AG04450 (cell line): Measurements from ENCODE around the gene COL6A2. TPM values are rescaled to one million over a fixed set of nuclear protein-coding genes. Genes with fewer than 3 reads are reported as not detected.

Experiments used
- CTCF ChIA-PET: fragments of 300-600, 350-600 bp; formaldehyde crosslinking; extraction: SDS; loops from one replicate; lab custom pipeline; 2022; ENCODE audit warnings: antibody characterized with exemption, inconsistent platforms; lab: Charles Lee
- POLR2A ChIA-PET: fragments of 350-600 bp; formaldehyde crosslinking; extraction: SDS; loops from one replicate; lab custom pipeline; 2021; ENCODE audit warnings: antibody characterized with exemption, inconsistent platforms; lab: Yijun Ruan, JAX
- DNase-seq: peaks from one replicate; pipeline ENCODE4 v3.0.0-alpha.2; 2011; ENCODE audit warnings: low read depth, low spot score
- H3K27ac ChIP-seq: one replicate; pipeline ENCODE4 v1.5.1; 2012; ENCODE audit warnings: low read depth, low read length, control low read depth
- H3K27me3 ChIP-seq: one replicate; pipeline ENCODE4 v1.6.0; 2012; ENCODE audit warnings: low read length; ENCODE audit not compliant: control insufficient read depth, insufficient read depth
- H3K4me3 ChIP-seq: 2 replicates; pipeline ENCODE4 v1.5.1; 2011; ENCODE audit warnings: mild to moderate bottlenecking, low read depth, low read length, control low read depth
- H3K9me3 ChIP-seq: 2 replicates; pipeline ENCODE4 v1.5.1; 2012; ENCODE audit warnings: low read length; ENCODE audit not compliant: control insufficient read depth, insufficient read depth
- polyA plus RNA-seq: library from polyadenylated mRNA; depleted of rRNA; stranded (reverse); fragments of >200 nt; gene quantifications from 2 replicates; pipeline ENCODE4 v1.2.3, GENCODE V29; 2011
- TF ChIP-seq, protein P1 (sequence below): IDR thresholded peaks from 2 replicates; pipeline ENCODE4 v1.5.1; 2011; ENCODE audit warnings: low read depth, low read length, control low read depth, inconsistent platforms

Gene COL6A2
- polyA plus RNA-seq, 1 experiment: 454 TPM

DNA sequence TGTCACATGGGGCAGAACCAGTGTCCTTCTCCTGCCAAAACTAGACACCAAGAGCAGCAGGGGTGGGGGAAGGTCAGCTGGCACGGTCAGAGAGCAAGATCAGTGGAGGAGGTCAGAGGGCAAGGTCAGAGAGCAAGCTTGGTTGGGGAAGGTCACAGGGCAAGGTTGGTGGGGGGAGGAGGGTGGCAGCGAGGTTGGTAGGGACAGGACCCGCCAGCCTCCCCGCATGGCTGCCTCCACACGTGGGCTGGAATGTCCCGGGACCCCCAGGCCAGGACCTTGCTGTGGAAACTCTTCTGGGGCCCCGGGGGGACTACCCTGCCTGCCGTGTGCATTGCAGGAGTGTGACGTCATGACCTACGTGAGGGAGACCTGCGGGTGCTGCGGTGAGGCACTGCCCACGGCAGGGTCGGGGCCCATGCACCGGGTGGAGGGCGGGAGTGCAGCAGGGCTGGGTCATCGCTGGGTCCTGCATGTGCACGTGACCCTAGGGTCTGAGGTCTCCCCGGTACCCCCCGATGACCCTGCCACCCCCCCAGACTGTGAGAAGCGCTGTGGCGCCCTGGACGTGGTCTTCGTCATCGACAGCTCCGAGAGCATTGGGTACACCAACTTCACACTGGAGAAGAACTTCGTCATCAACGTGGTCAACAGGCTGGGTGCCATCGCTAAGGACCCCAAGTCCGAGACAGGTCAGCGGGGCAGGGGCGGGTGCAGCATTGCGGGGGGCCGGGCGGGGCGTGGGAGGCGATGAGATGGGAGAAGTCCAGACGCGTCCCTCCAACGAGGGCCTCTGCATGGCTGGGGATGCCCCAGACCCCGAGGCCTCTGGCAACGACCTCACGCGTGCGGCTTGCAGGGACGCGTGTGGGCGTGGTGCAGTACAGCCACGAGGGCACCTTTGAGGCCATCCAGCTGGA is 27.3 kb downstream of the COL6A2 start:
- peak overlapping the region; percentile 21 for H3K27ac ChIP-seq
- H3K4me3 ChIP-seq: no peak overlapping the region
- H3K27me3 ChIP-seq: no peaks in the 10 kb centered on the region
- DNase-seq: no peak
- TF ChIP-seq, protein P1, sequence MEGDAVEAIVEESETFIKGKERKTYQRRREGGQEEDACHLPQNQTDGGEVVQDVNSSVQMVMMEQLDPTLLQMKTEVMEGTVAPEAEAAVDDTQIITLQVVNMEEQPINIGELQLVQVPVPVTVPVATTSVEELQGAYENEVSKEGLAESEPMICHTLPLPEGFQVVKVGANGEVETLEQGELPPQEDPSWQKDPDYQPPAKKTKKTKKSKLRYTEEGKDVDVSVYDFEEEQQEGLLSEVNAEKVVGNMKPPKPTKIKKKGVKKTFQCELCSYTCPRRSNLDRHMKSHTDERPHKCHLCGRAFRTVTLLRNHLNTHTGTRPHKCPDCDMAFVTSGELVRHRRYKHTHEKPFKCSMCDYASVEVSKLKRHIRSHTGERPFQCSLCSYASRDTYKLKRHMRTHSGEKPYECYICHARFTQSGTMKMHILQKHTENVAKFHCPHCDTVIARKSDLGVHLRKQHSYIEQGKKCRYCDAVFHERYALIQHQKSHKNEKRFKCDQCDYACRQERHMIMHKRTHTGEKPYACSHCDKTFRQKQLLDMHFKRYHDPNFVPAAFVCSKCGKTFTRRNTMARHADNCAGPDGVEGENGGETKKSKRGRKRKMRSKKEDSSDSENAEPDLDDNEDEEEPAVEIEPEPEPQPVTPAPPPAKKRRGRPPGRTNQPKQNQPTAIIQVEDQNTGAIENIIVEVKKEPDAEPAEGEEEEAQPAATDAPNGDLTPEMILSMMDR: no peak
- ChIA-PET POLR2A (interaction anchor here (0.6 kb wide), 1 partner anchor 10 kb away, joined by 5 read pairs; no protein-coding TSS in a partner anchor), CTCF (no interaction called here)
- peaks cover 30% of the 10 kb centered on the region; the same call in 1 of the 2 replicates for H3K9me3 ChIP-seq

DNA sequence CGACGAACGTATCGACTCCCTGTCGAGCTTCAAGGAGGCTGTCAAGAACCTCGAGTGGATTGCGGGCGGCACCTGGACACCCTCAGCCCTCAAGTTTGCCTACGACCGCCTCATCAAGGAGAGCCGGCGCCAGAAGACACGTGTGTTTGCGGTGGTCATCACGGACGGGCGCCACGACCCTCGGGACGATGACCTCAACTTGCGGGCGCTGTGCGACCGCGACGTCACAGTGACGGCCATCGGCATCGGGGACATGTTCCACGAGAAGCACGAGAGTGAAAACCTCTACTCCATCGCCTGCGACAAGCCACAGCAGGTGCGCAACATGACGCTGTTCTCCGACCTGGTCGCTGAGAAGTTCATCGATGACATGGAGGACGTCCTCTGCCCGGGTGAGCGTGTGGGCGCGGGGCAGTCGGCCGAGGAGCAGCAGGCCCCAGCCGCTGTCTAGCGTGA is 28.0 kb downstream of the COL6A2 start:
- POLR2A ChIA-PET: interaction anchor here (0.6 kb wide), 1 partner anchor 11 kb away, joined by 5 read pairs; no protein-coding TSS in a partner anchor

DNA sequence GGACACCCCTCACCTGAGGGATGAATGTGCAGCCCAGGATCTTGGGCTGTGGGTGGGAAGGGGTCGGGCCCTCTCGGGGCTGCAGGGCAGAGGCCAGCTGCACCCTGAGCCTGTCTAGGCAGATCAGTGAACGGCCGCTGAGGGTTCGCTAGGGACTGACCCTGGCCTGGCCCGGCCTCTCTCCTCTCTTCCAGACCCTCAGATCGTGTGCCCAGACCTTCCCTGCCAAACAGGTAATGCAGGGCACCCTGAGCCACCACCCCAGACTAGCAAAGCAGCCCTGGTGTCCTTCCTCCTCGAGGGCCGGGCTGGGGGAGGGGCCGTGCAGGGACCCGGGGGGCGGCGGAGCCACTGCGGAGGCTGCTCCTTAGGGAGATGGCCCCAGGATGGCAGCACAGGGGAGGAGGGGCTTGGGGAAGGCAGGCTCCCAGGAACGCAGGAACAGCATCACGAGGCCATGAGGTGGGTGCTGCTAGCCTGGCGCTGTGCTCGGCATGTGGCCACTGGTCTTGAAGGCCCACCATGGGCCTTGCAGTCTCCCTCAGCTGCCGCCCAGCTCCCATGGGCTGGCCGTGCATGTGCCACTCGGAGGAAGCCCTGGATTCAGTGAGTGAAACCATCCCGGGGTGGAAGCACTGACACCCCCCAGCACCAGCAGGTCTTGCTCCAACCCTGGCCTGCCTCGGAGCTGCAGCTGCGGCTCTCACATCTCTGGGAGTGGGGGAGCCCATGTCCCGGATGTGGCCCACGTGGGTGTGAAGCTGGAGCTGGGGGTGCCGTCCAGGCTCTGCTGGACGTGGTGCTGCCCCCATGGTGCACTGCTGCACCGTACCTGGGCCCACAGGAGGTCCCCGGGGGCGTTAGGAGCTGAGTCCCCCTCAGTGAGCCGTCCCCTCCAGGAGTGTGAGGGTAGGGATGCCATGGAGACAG is 28.7 kb downstream of the COL6A2 start:
- peak overlapping the region; percentile 11 for H3K27ac ChIP-seq
- CTCF ChIA-PET: no interaction called here
- TF ChIP-seq, protein P1: no peak
- no peak overlapping the region for H3K4me3 ChIP-seq
- H3K27me3 ChIP-seq: no peaks in the 10 kb centered on the region
- H3K9me3 ChIP-seq: peaks cover 41% of the 10 kb centered on the region; the same call in 1 of the 2 replicates
- no peak for DNase-seq
- POLR2A ChIA-PET: interaction anchor here (0.6 kb wide), 1 partner anchor 70 kb away, joined by 3 read pairs; no protein-coding TSS in a partner anchor

More for the DNA sequence above, 28.0 kb downstream of the COL6A2 start:
- DNase-seq: no peak
- Histone ChIP-seq H3K27me3 (no peaks in the 10 kb centered on the region), H3K4me3 (no peak overlapping the region), H3K9me3 (peaks cover 34% of the 10 kb centered on the region; the same call in 1 of the 2 replicates), H3K27ac (peak overlapping the region; percentile 11)
- TF ChIP-seq, protein P1: no peak
- CTCF ChIA-PET: no interaction called here

DNA sequence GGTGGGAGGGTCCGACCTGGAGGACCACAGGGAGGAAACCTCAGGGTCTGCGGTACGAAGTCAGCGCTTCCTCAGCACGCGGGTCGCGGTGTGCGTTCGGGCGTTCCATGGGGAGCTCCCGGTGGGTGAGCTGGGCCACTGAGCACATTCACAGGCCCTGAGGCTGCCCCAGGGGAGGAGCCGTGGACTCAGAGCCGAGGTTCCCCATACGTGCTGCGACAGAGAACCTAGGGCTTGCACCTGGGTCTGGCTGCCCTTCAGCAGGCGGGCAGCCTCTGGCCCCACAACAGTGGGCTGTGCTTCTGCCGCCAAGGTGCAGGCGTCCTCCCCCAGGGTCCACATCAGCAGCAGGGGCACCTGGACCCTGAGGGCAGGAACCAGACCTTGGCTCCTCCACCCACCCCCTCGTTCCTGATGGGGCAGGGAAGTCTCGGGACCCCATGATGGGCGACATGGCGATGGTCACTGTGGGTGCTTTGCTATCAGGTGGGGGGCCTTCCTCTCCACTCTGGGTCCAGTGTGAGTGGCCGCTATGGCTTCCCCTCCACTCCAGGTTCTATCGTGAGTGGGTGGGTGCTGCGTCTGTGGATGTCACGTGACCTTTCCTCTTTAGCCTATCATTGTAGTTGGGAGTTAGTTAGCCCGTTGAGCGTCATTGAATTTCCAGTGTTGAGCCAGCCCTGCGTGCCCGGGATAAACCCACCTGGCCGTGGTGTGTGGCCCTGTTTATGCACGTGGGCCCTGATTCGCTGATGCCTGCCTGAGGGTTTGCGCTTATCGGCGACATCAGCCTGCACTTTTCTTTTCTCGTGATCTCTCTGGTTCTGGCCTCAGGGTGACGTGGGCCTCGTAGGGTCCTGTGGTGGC is 29.6 kb downstream of the COL6A2 start:
- ChIA-PET POLR2A (no interaction called here), CTCF (interaction anchor here (1.4 kb wide), 1 partner anchor 16 kb away, joined by 4 read pairs; no protein-coding TSS in a partner anchor)
- no peak for DNase-seq
- TF ChIP-seq, protein P1: no peak
- H3K27me3 ChIP-seq: no peaks in the 10 kb centered on the region
- H3K4me3 ChIP-seq: no peak overlapping the region
- peak overlapping the region; percentile 39 for H3K27ac ChIP-seq
- peaks cover 50% of the 10 kb centered on the region; the same call in 1 of the 2 replicates for H3K9me3 ChIP-seq
